Measurements from ENCODE around the gene KRCC1. TPM values are rescaled to one million over a fixed set of nuclear protein-coding genes. Genes with fewer than 3 reads are reported as not detected.

The KRCC1 gene
- total RNA-seq, 1 donor from 2014 or later = 20.7 TPM

DNA sequence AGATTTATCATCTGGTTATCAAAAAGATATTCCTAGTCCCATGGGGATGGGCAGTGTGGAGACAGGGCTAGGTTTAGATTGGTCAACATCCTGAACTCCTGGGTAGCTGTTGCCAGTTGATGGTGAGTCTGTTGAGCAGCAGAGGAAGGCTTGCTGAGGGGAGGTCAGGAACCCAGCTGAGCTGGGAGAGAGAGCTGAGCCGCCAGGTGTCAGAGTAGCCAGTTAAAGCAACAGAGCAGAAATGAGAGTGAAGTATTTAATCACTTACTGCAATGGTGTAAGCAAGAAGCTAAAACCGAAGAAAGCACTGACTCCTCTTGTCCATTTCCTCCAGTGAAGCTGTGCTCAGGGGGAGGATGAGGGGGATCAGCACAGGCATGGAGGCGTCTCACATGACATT is 41.6 kb upstream of the KRCC1 start:
- Mint-ChIP-seq H3K9me3 (no peaks in the 10 kb centered on the region), H3K36me3 (no peaks in the 10 kb centered on the region), H3K4me1 (no peaks in the 10 kb centered on the region), H3K27me3 (ENCODE audit: low read depth) (peaks cover 13% of the 10 kb centered on the region), H3K4me3 (no peak overlapping the region), H3K27ac (no peak overlapping the region)
- no peak for DNase-seq (ENCODE audit: low spot score in 2 of 2, unreplicated experiment in 2 of 2)
- TF ChIP-seq CTCF (IDR thresholded peaks at IDR 0.05; ENCODE audit: unreplicated experiment) = no peak

GRCh38 chr2:88096708-88097107 is 41.1 kb upstream of the KRCC1 start:
- no peaks in the 10 kb centered on the region for H3K9me3 Mint-ChIP-seq
- TF ChIP-seq CTCF (IDR thresholded peaks at IDR 0.05; ENCODE audit: unreplicated experiment) = no peak
- H3K4me1 Mint-ChIP-seq = no peaks in the 10 kb centered on the region
- DNase-seq (ENCODE audit: low spot score in 2 of 2, unreplicated experiment in 2 of 2) = no peak
- peaks cover 13% of the 10 kb centered on the region for H3K27me3 Mint-ChIP-seq (ENCODE audit: low read depth)
- no peak overlapping the region for H3K27ac Mint-ChIP-seq
- H3K4me3 Mint-ChIP-seq = no peak overlapping the region
- no peaks in the 10 kb centered on the region for H3K36me3 Mint-ChIP-seq

DNA sequence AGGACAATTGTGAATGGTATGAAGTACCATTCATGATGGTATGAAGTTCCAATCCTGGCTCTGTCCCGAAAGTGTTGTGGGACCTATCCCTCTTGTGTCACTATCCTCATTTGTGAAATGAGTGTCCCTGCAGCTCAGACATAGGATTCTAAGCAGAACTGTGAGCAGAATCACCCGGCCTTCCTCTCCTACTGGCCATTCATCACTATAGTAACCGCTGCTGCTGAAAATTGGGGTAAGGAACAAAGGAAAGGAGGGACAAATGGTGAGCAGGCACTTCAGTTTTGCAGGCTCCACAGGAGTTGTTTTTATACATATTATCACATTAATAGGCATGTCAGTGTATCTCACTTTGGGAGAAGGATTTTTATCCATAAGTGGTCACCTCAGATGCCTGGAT is 39.4 kb upstream of the KRCC1 start:
- TF ChIP-seq CTCF (IDR thresholded peaks at IDR 0.05; ENCODE audit: unreplicated experiment) = no peak
- H3K9me3 Mint-ChIP-seq = no peaks in the 10 kb centered on the region
- no peaks in the 10 kb centered on the region for H3K4me1 Mint-ChIP-seq
- no peak for DNase-seq (ENCODE audit: low spot score in 2 of 2, unreplicated experiment in 2 of 2)
- H3K27ac Mint-ChIP-seq = no peak overlapping the region
- no peak overlapping the region for H3K4me3 Mint-ChIP-seq
- H3K27me3 Mint-ChIP-seq (ENCODE audit: low read depth) = peaks cover 11% of the 10 kb centered on the region
- no peaks in the 10 kb centered on the region for H3K36me3 Mint-ChIP-seq

GRCh38 chr2:88092773-88093172 is 37.2 kb upstream of the KRCC1 start:
- H3K4me3 Mint-ChIP-seq = no peak overlapping the region
- no peak for TF ChIP-seq CTCF (IDR thresholded peaks at IDR 0.05; ENCODE audit: unreplicated experiment)

GRCh38 chr2:88091943-88092342 is 36.4 kb upstream of the KRCC1 start:
- no peaks in the 10 kb centered on the region for H3K36me3 Mint-ChIP-seq
- DNase-seq (ENCODE audit: low spot score in 2 of 2, unreplicated experiment in 2 of 2) = no peak
- H3K27ac Mint-ChIP-seq = no peak overlapping the region
- no peak overlapping the region for H3K4me3 Mint-ChIP-seq
- H3K9me3 Mint-ChIP-seq = no peaks in the 10 kb centered on the region
- no peaks in the 10 kb centered on the region for H3K4me1 Mint-ChIP-seq
- peaks cover 8% of the 10 kb centered on the region for H3K27me3 Mint-ChIP-seq (ENCODE audit: low read depth)
- no peak for TF ChIP-seq CTCF (IDR thresholded peaks at IDR 0.05; ENCODE audit: unreplicated experiment)

More at GRCh38 chr2:88092773-88093172, 37.2 kb upstream of the KRCC1 start:
- Mint-ChIP-seq H3K27ac (no peak overlapping the region), H3K27me3 (ENCODE audit: low read depth) (peaks cover 11% of the 10 kb centered on the region), H3K4me1 (no peaks in the 10 kb centered on the region), H3K36me3 (no peaks in the 10 kb centered on the region), H3K9me3 (no peaks in the 10 kb centered on the region)
- no peak for DNase-seq (ENCODE audit: low spot score in 2 of 2, unreplicated experiment in 2 of 2)
